ENCODE results near the gene DOCK3. TPM values are rescaled to one million over a fixed set of nuclear protein-coding genes. Genes with fewer than 3 reads are reported as not detected.
A peak's percentile ranks its signal among the peaks of the same experiment; 100 is the strongest.

Gene DOCK3
- total RNA-seq, 1 experiment from 2014 or later: 0.15 TPM

DNA sequence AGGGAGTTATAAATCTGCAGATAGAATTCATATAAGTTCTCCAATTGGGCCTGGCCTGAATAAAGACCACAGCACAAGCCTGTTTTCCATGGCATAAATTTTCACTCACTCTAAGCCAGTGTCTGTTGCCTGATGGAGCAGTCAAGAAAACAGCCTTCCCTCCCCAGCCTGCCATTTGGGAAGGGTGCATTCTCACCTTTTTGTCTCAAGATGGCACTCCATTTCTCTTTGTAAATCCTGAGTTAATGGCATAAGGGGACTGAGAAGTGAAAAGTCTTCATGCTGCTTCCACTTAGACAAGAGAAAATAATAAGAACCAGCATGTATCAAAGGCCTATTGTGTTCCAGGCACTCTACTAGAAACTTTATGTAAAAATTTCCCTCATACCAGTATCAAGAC is 594.7 kb downstream of the DOCK3 start:
- H4K20me1 ChIP-seq (ENCODE audit: low read length): no peaks in the 10 kb centered on the region
- no peak overlapping the region for H3K27ac ChIP-seq (ENCODE audit: low read length)
- H3K79me2 ChIP-seq (ENCODE audit: low read length): no peaks in the 10 kb centered on the region
- no peak overlapping the region for H3K4me3 ChIP-seq (ENCODE audit: low read length)
- POLR2A ChIA-PET (ENCODE audit: unreplicated experiment): no interaction called here
- intact Hi-C loops (cut with micrococcal nuclease): loop anchor here (1.0 kb wide), 1 partner anchor 103 kb away; no protein-coding TSS in a partner anchor
- CTCF ChIA-PET: no interaction called here
- no peaks in the 10 kb centered on the region for H3K36me3 ChIP-seq (ENCODE audit: low read depth, low read length)
- H3F3A ChIP-seq (ENCODE audit: low read length, unreplicated experiment): no peaks in the 10 kb centered on the region
- BruUV-seq (replicated peaks): no TSS peak
- ATAC-seq: peak; percentile 42; the same call in 1 of the 2 replicates
- no peak overlapping the region for H3K9ac ChIP-seq (ENCODE audit: low read length)
- DNase-seq: peak; percentile 25
- no peak overlapping the region for H2AFZ ChIP-seq (ENCODE audit: low read length)
- H3K4me1 ChIP-seq (ENCODE audit: insufficient read depth, low read length): no peaks in the 10 kb centered on the region
- TF ChIP-seq EZH2 (IDR thresholded peaks at IDR 0.05; ENCODE audit: low read length, unreplicated experiment): no peak
- no peak for TF ChIP-seq EZH2phosphoT487 (IDR thresholded peaks at IDR 0.05; ENCODE audit: borderline replicate concordance, low read length)
- TF ChIP-seq CTCF (conservative IDR thresholded peaks at IDR 0.05; ENCODE audit: low read depth, low read length): peak; percentile 37; the same call in 1 of the 2 replicates
- no peak overlapping the region for H3K4me2 ChIP-seq (ENCODE audit: low read length)
- no peaks in the 10 kb centered on the region for H3K9me2 ChIP-seq (replicated peaks; ENCODE audit: low read length)
- no peaks in the 10 kb centered on the region for H3K9me3 ChIP-seq (ENCODE audit: low read length)
- peaks cover 33% of the 10 kb centered on the region for H3K27me3 ChIP-seq (ENCODE audit: low read length)

DNA sequence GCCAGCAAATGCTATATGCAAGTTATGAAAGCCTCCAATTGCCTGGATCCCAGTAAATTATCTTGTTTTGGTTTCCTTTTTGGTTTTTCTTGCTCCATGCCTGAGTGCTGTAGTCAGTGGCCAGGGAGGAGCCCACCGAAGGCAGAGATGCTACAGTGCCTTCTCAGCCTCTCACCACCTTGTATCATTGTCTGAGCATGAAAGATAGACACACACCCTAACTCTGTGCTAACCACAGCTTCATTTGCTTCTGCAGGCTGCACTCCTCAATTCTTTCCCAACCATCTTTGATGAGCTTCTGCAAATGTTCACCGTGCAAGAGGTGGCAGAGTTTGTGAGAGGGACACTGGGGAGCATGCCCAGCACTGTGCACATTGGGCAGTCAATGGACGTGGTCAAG is 595.8 kb downstream of the DOCK3 start:
- no peaks in the 10 kb centered on the region for H3F3A ChIP-seq (ENCODE audit: low read length, unreplicated experiment)
- H3K9ac ChIP-seq (ENCODE audit: low read length): no peak overlapping the region
- H3K9me3 ChIP-seq (ENCODE audit: low read length): no peaks in the 10 kb centered on the region
- no peaks in the 10 kb centered on the region for H4K20me1 ChIP-seq (ENCODE audit: low read length)
- no TSS peak for BruUV-seq (replicated peaks)
- CTCF ChIA-PET: interaction anchor here (0.6 to 1.5 kb wide), 2 partner anchors 101 to 665 kb away, joined by 3 to 4 read pairs; no protein-coding TSS in a partner anchor
- no peak overlapping the region for H3K4me3 ChIP-seq (ENCODE audit: low read length)
- no peaks in the 10 kb centered on the region for H3K36me3 ChIP-seq (ENCODE audit: low read depth, low read length)
- no peak overlapping the region for H3K4me2 ChIP-seq (ENCODE audit: low read length)
- POLR2A ChIA-PET (ENCODE audit: unreplicated experiment): no interaction called here
- no peaks in the 10 kb centered on the region for H3K4me1 ChIP-seq (ENCODE audit: insufficient read depth, low read length)
- TF ChIP-seq EZH2 (IDR thresholded peaks at IDR 0.05; ENCODE audit: low read length, unreplicated experiment) (no peak), EZH2phosphoT487 (IDR thresholded peaks at IDR 0.05; ENCODE audit: borderline replicate concordance, low read length) (no peak), CTCF (conservative IDR thresholded peaks at IDR 0.05; ENCODE audit: low read depth, low read length) (no peak)
- no peaks in the 10 kb centered on the region for H3K9me2 ChIP-seq (replicated peaks; ENCODE audit: low read length)
- ATAC-seq (no peak), DNase-seq (no peak)
- no peak overlapping the region for H3K27ac ChIP-seq (ENCODE audit: low read length)
- no peaks in the 10 kb centered on the region for H3K79me2 ChIP-seq (ENCODE audit: low read length)
- intact Hi-C loops (cut with micrococcal nuclease): no loop called here
- H2AFZ ChIP-seq (ENCODE audit: low read length): no peak overlapping the region
- peaks cover 35% of the 10 kb centered on the region for H3K27me3 ChIP-seq (ENCODE audit: low read length)

- Histone ChIP-seq H3K9me2 (replicated peaks; ENCODE audit: low read length) (no peaks in the 10 kb centered on the region), H3K9ac (ENCODE audit: low read length) (no peak overlapping the region), H4K20me1 (ENCODE audit: low read length) (no peaks in the 10 kb centered on the region), H3K27ac (ENCODE audit: low read length) (no peak overlapping the region), H2AFZ (ENCODE audit: low read length) (no peak overlapping the region), H3K36me3 (ENCODE audit: low read depth, low read length) (no peaks in the 10 kb centered on the region), H3K79me2 (ENCODE audit: low read length) (no peaks in the 10 kb centered on the region), H3K27me3 (ENCODE audit: low read length) (peaks cover 40% of the 10 kb centered on the region), H3K4me2 (ENCODE audit: low read length) (no peak overlapping the region), H3K4me3 (ENCODE audit: low read length) (no peak overlapping the region), H3K9me3 (ENCODE audit: low read length) (no peaks in the 10 kb centered on the region), H3K4me1 (ENCODE audit: insufficient read depth, low read length) (no peaks in the 10 kb centered on the region), H3F3A (ENCODE audit: low read length, unreplicated experiment) (no peaks in the 10 kb centered on the region)
- ChIA-PET POLR2A (ENCODE audit: unreplicated experiment) (no interaction called here), CTCF (interaction anchor here (0.6 to 1.5 kb wide), 2 partner anchors 101 to 665 kb away, joined by 3 to 4 read pairs; no protein-coding TSS in a partner anchor)
- BruUV-seq (replicated peaks): no TSS peak
- no peak for ATAC-seq
- no peak for DNase-seq
- intact Hi-C loops (cut with micrococcal nuclease): no loop called here
- TF ChIP-seq EZH2 (IDR thresholded peaks at IDR 0.05; ENCODE audit: low read length, unreplicated experiment) (no peak), CTCF (conservative IDR thresholded peaks at IDR 0.05; ENCODE audit: low read depth, low read length) (no peak), EZH2phosphoT487 (IDR thresholded peaks at IDR 0.05; ENCODE audit: borderline replicate concordance, low read length) (no peak)
These were observed 596.4 kb downstream of the DOCK3 start for GRCh38 chr3:51271172-51271571.

All from PC-3 (cell line).